Keratinocyte (primary cell): ENCODE data around the gene SMAD6. TPM values are rescaled to one million over a fixed set of nuclear protein-coding genes. Genes with fewer than 3 reads are reported as not detected.
"Not testable (repeated sequence)": the region's sequence is repeated elsewhere in the genome, so short reads cannot be mapped to it uniquely, and the experiment has no call there.

Experiments
- DNase-seq: peaks from one replicate; pipeline ENCODE4 v3.0.0-alpha.2; 2011; ENCODE audit warnings: low read depth, missing footprints, low spot score
- FAIRE-seq: peaks from 2 replicates; lab custom pipeline; 2011; peaks lifted over from hg19 to GRCh38; lab: Jason Lieb, UNC
- H2AFZ ChIP-seq: 2 replicates; pipeline ENCODE4 v1.6.0; 2012; ENCODE audit warnings: low read length, control low read depth, inconsistent platforms; ENCODE audit not compliant: control insufficient read depth
- H3K27ac ChIP-seq: 2 replicates; pipeline ENCODE4 v1.5.1; 2011; ENCODE audit warnings: low read length; ENCODE audit not compliant: control insufficient read depth, insufficient read depth
- H3K27me3 ChIP-seq: 3 replicates; pipeline ENCODE4 v1.6.0; 2011; ENCODE audit warnings: low read length; ENCODE audit not compliant: control insufficient read depth, insufficient read depth; ENCODE audit errors: extremely low read depth
- H3K36me3 ChIP-seq, 2 experiments: 2 replicates in 1 of 2; 3 replicates in 1 of 2; pipeline ENCODE4 v1.5.1; 2011; ENCODE audit warnings: low read length in 2 of 2, mild to moderate bottlenecking in 1 of 2; ENCODE audit not compliant: control insufficient read depth in 2 of 2, insufficient read depth in 2 of 2; ENCODE audit errors: extremely low read depth in 1 of 2
- H3K4me1 ChIP-seq: 3 replicates; pipeline ENCODE4 v1.5.1; 2011; ENCODE audit warnings: low read length; ENCODE audit not compliant: control insufficient read depth, insufficient read depth; ENCODE audit errors: extremely low read depth
- H3K4me2 ChIP-seq: 3 replicates; pipeline ENCODE4 v1.6.0; 2011; ENCODE audit warnings: low read depth, low read length; ENCODE audit not compliant: control insufficient read depth, insufficient read depth; ENCODE audit errors: extremely low read depth
- H3K4me3 ChIP-seq, 3 experiments: fragments of 200-600 bp in 1 of 3; sonication (generic) in 1 of 3; 2 replicates in 2 of 3; 3 replicates in 1 of 3; pipeline ENCODE4 v1.5.1; 2011 to 2016; ENCODE audit warnings: low read length in 3 of 3, mild to moderate bottlenecking in 3 of 3, control low read depth in 2 of 3, inconsistent platforms in 1 of 3, low read depth in 1 of 3, mixed read lengths in 1 of 3, mixed run types in 1 of 3, moderate library complexity in 1 of 3; ENCODE audit not compliant: control insufficient read depth in 2 of 3, insufficient read depth in 2 of 3; ENCODE audit errors: extremely low read depth in 1 of 3
- H3K79me2 ChIP-seq: 2 replicates; pipeline ENCODE4 v1.6.0; 2012; ENCODE audit warnings: low read length; ENCODE audit not compliant: control insufficient read depth, insufficient read depth
- H3K9ac ChIP-seq: 3 replicates; pipeline ENCODE4 v1.6.0; 2011; ENCODE audit warnings: low read length; ENCODE audit not compliant: control insufficient read depth, insufficient read depth; ENCODE audit errors: extremely low read depth
- H3K9me1 ChIP-seq: 3 replicates; pipeline ENCODE4 v1.6.0; 2011; ENCODE audit warnings: low read length; ENCODE audit not compliant: control insufficient read depth, insufficient read depth; ENCODE audit errors: extremely low read depth
- H3K9me3 ChIP-seq: 2 replicates; pipeline ENCODE4 v1.5.1; 2012; ENCODE audit warnings: low read depth, low read length; ENCODE audit not compliant: control insufficient read depth
- H4K20me1 ChIP-seq: 3 replicates; pipeline ENCODE4 v1.6.0; 2011; ENCODE audit warnings: low read length; ENCODE audit not compliant: control insufficient read depth, insufficient read depth; ENCODE audit errors: extremely low read depth
- CTCF ChIP-seq, 3 experiments: IDR thresholded peaks in 1 of 3; conservative IDR thresholded peaks in 1 of 3; optimal IDR thresholded peaks in 1 of 3; 2 replicates in 2 of 3; 3 replicates in 1 of 3; pipeline versions ENCODE3 to v1.5.1; 2011; ENCODE audit warnings: low read length in 3 of 3, mild to moderate bottlenecking in 3 of 3, moderate library complexity in 2 of 3, control low read depth in 1 of 3, inconsistent platforms in 1 of 3; ENCODE audit not compliant: insufficient read depth in 2 of 3; ENCODE audit errors: extremely low read depth in 1 of 3
- EZH2 ChIP-seq: IDR thresholded peaks from one replicate; pipeline ENCODE4 v1.6.1; 2012; ENCODE audit warnings: inconsistent platforms, mild to moderate bottlenecking, low read length, moderate library complexity
- dilution Hi-C: fragments of 300-500 bp; cut with MboI; formaldehyde crosslinking; loops from one replicate; pipeline ENCODE4 v1.7.0; 2020; ENCODE audit warnings: low sequenced_read_pairs; ENCODE audit not compliant: extremely low pct_ligation_motif_present
- polyA plus RNA-seq, 5 experiments: library from polyadenylated mRNA; depleted of rRNA in 3 of 5; stranded (reverse) in 3 of 5; stranded (forward) in 1 of 5; unstranded in 1 of 5; fragments of >200 nt; gene quantifications; 1 replicate in 1 of 5; 2 replicates in 3 of 5; 3 replicates in 1 of 5; pipeline versions ENCODE4 v1.2.1 to v1.2.3, GENCODE V29; 2011 to 2012; ENCODE audit warnings: missing spikeins in 2 of 5, low read depth in 1 of 5, low replicate concordance in 1 of 5

The SMAD6 gene
- polyA plus RNA-seq, 1 donor (not counting 4 experiments of a cell fraction or from before 2014, with no cell fraction given), result 0.03 TPM

GRCh38 chr15:66757521-66757920 is 55.5 kb downstream of the SMAD6 start:
- Histone ChIP-seq H2AFZ (no peak overlapping the region), H3K9me3 (peaks cover 7% of the 10 kb centered on the region), H4K20me1 (peaks cover 2% of the 10 kb centered on the region), H3K79me2 (no peaks in the 10 kb centered on the region), H3K27me3 (peaks cover 45% of the 10 kb centered on the region), H3K9me1 (no peaks in the 10 kb centered on the region), H3K4me3 (no peak overlapping the region), H3K4me1 (peaks cover 11% of the 10 kb centered on the region), H3K27ac (no peak overlapping the region), H3K36me3 (no peaks in the 10 kb centered on the region), H3K4me2 (no peak overlapping the region), H3K9ac (no peak overlapping the region)
- no peak for TF ChIP-seq EZH2
- DNase-seq, result no peak
- dilution Hi-C loops, result no loop called here
- FAIRE-seq, result no peak

GRCh38 chr15:66758217-66758616 is 56.2 kb downstream of the SMAD6 start:
- H4K20me1 ChIP-seq, H3K9me1 ChIP-seq, H3K4me2 ChIP-seq, DNase-seq, H2AFZ ChIP-seq, H3K4me3 ChIP-seq, FAIRE-seq, dilution Hi-C loops, H3K27ac ChIP-seq, H3K79me2 ChIP-seq, H3K9ac ChIP-seq, H3K9me3 ChIP-seq, H3K36me3 ChIP-seq: not testable (repeated sequence)
- Histone ChIP-seq H3K27me3 (peaks cover 49% of the 10 kb centered on the region), H3K4me1 (peaks cover 17% of the 10 kb centered on the region)

GRCh38 chr15:66758844-66759243 is 56.8 kb downstream of the SMAD6 start:
- FAIRE-seq, result no peak
- dilution Hi-C loops, result no loop called here
- H3K4me1 ChIP-seq, result peaks cover 23% of the 10 kb centered on the region
- H3K36me3 ChIP-seq, result no peaks in the 10 kb centered on the region
- H3K27ac ChIP-seq, result no peak overlapping the region
- H3K9me1 ChIP-seq, result no peaks in the 10 kb centered on the region
- H3K9me3 ChIP-seq, result peaks cover 7% of the 10 kb centered on the region
- H3K4me2 ChIP-seq, result no peak overlapping the region
- no peak for DNase-seq
- no peaks in the 10 kb centered on the region for H3K79me2 ChIP-seq
- TF ChIP-seq CTCF (optimal IDR thresholded peaks at IDR 0.05 in 1 of 3, IDR thresholded peaks at IDR 0.05 in 1 of 3, conservative IDR thresholded peaks at IDR 0.05 in 1 of 3; ENCODE audit: extremely low read depth in 1 of 3, insufficient read depth in 2 of 3, low read length in 3 of 3) (no peak), EZH2 (no peak)
- no peak overlapping the region for H3K9ac ChIP-seq
- no peak overlapping the region for H2AFZ ChIP-seq
- no peak overlapping the region for H3K4me3 ChIP-seq
- H4K20me1 ChIP-seq, result peaks cover 2% of the 10 kb centered on the region
- peaks cover 55% of the 10 kb centered on the region for H3K27me3 ChIP-seq
